ENCODE data around the gene HOXB6. TPM values are rescaled to one million over a fixed set of nuclear protein-coding genes. Genes with fewer than 3 reads are reported as not detected.

The HOXB6 gene
- total and polyA plus RNA-seq, 9 donors, result 0.25 to 10.3 (median 1.2) TPM

DNA sequence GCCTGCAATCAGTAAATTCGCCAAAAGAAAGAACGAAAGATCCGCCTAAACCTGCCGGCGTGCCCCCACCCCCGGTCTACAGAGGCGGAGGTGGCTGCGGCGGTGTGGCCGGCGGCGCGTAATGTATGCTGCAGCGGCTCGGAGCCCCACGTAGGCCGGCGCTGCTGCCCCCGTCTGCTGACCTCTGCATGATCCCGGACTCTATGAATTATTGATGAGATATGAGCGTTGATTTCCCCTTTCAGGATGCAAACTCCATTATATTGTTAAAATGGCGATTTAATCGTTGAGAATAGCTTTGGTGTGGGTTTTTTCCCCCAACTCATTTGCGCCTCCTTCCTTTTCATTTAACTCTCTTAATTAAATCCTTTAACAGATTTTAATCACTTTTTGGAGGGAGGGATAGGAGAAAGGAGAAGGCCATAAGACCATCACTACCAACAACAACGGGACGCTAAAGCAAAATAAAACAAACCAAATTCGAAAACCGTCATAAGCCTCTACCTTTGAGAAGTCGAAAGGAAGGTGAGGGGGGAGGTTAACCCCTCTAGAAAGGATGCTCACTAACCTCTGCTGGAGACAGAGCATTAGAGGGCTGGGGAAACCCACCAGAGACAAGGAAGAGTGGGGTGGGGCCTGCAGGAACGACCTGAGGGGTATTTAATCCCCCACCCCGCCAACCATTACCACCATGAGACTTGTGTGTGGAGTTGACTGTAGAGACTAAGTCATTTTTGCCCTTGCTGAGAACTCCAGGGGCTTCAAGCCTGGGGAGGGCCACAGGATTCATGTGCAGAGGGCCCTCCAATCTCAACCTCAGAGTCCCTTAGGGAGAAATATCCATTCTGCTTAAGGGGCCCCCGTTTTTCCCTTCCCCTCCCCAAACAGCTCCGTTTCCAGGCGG, 18.2 kb downstream of the HOXB6 start:
- no peak overlapping the region for H3K27ac ChIP-seq
- no peaks in the 10 kb centered on the region for H3K36me3 ChIP-seq
- H3K4me1 ChIP-seq (ENCODE audit: insufficient read depth), result peaks cover 3% of the 10 kb centered on the region
- DNase-seq, result no peak
- H3K27me3 ChIP-seq, result peaks cover 7% of the 10 kb centered on the region
- TF ChIP-seq EP300 (IDR thresholded peaks at IDR 0.05) (no peak), POLR2A (IDR thresholded peaks at IDR 0.05) (no peak)
- TF ChIP-seq, protein P1, sequence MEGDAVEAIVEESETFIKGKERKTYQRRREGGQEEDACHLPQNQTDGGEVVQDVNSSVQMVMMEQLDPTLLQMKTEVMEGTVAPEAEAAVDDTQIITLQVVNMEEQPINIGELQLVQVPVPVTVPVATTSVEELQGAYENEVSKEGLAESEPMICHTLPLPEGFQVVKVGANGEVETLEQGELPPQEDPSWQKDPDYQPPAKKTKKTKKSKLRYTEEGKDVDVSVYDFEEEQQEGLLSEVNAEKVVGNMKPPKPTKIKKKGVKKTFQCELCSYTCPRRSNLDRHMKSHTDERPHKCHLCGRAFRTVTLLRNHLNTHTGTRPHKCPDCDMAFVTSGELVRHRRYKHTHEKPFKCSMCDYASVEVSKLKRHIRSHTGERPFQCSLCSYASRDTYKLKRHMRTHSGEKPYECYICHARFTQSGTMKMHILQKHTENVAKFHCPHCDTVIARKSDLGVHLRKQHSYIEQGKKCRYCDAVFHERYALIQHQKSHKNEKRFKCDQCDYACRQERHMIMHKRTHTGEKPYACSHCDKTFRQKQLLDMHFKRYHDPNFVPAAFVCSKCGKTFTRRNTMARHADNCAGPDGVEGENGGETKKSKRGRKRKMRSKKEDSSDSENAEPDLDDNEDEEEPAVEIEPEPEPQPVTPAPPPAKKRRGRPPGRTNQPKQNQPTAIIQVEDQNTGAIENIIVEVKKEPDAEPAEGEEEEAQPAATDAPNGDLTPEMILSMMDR (IDR thresholded peaks at IDR 0.05), result no peak
- H3K9me3 ChIP-seq, result no peaks in the 10 kb centered on the region
- intact Hi-C loops (cut with DNase I), result no loop called here
- WGBS, 3 donors, result 16 to 23% (median 17%) methylated on average over 34 of the region's 34 CpGs
- H3K4me3 ChIP-seq, result peak overlapping the region; percentile 57

DNA sequence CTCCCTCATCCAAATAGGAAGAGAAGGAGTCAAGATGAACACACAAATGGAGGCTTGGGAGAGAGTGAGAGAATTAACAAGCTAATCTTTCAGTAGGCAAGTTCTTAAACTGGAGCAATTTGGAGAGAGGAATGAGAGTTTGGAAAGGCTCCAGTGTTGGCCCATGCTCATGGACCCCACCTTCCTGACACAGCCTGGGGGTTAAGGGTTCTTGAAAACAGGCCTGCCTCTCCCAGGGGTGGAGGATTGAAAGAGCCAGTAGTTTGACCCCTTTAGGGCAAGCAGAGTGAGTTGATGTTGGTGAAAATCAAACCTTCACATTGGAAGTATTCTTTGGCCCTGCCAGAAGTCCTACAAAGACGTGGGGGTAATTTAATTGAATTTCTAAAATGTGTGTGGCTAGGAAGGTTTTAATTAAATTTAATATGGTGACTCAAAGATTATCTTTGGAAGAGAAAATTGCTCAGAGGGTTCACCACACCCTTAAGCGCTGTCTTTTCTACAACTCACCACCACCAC, 20.5 kb downstream of the HOXB6 start:
- H3K9me3 ChIP-seq, result no peaks in the 10 kb centered on the region
- no peaks in the 10 kb centered on the region for H3K36me3 ChIP-seq
- H3K27me3 ChIP-seq, result peaks cover 8% of the 10 kb centered on the region
- no peak for DNase-seq
- no peak for TF ChIP-seq EP300 (IDR thresholded peaks at IDR 0.05)
- TF ChIP-seq, protein P1 (IDR thresholded peaks at IDR 0.05), result no peak
- no peak for TF ChIP-seq POLR2A (IDR thresholded peaks at IDR 0.05)
- intact Hi-C loops (cut with DNase I), result no loop called here
- no peak overlapping the region for H3K27ac ChIP-seq
- H3K4me1 ChIP-seq (ENCODE audit: insufficient read depth), result peaks cover 3% of the 10 kb centered on the region
- no peak overlapping the region for H3K4me3 ChIP-seq
- WGBS, 3 donors, result 17 to 28% (median 22%) methylated on average over 2 of the region's 2 CpGs

- Histone ChIP-seq H3K36me3 (no peaks in the 10 kb centered on the region), H3K4me3 (no peak overlapping the region), H3K9me3 (no peaks in the 10 kb centered on the region), H3K4me1 (ENCODE audit: insufficient read depth) (peaks cover 3% of the 10 kb centered on the region), H3K27me3 (peaks cover 8% of the 10 kb centered on the region), H3K27ac (no peak overlapping the region)
- TF ChIP-seq EP300 (IDR thresholded peaks at IDR 0.05) (no peak), POLR2A (IDR thresholded peaks at IDR 0.05) (no peak)
- TF ChIP-seq, protein P1 (IDR thresholded peaks at IDR 0.05), result no peak
- intact Hi-C loops (cut with DNase I), result no loop called here
- WGBS, 3 donors, result 54 to 74% (median 61%) methylated on average over 3 of the region's 3 CpGs
- no peak for DNase-seq
Observed at GRCh38 chr17:48583708-48584222, 21.0 kb downstream of the HOXB6 start.

- peaks cover 3% of the 10 kb centered on the region for H3K4me1 ChIP-seq (ENCODE audit: insufficient read depth)
- intact Hi-C loops (cut with DNase I), result no loop called here
- no peaks in the 10 kb centered on the region for H3K9me3 ChIP-seq
- H3K4me3 ChIP-seq, result no peak overlapping the region
- no peak for DNase-seq
- TF ChIP-seq POLR2A (IDR thresholded peaks at IDR 0.05) (no peak), EP300 (IDR thresholded peaks at IDR 0.05) (no peak)
- TF ChIP-seq, protein P1 (IDR thresholded peaks at IDR 0.05), result no peak
- WGBS, 3 donors, result 28 to 57% (median 33%) methylated on average over 7 of the region's 7 CpGs
- H3K27ac ChIP-seq, result no peak overlapping the region
- no peaks in the 10 kb centered on the region for H3K36me3 ChIP-seq
- H3K27me3 ChIP-seq, result peaks cover 8% of the 10 kb centered on the region
Observed at GRCh38 chr17:48582750-48583069, 22.1 kb downstream of the HOXB6 start.

Data from ovary (tissue), 9 donors.